Kidney glomerular epithelial cell (primary cell): ENCODE data around the gene HELQ.

Experiments used
- DNase-seq: peaks from one replicate; lab custom pipeline; 2025; lab: John Stamatoyannopoulos, UW

The HELQ gene

GRCh38 chr4:83372931-83373330, 82.7 kb downstream of the HELQ start:
- DNase-seq = no peak

- DNase-seq = no peak
These were observed 83.7 kb downstream of the HELQ start for GRCh38 chr4:83371936-83372335.

- no peak for DNase-seq
These were observed 84.4 kb downstream of the HELQ start for GRCh38 chr4:83371235-83371634.

- DNase-seq = no peak
These were observed 85.0 kb downstream of the HELQ start for GRCh38 chr4:83370640-83370906.

GRCh38 chr4:83369831-83370639, 85.6 kb downstream of the HELQ start:
- DNase-seq = no peak

GRCh38 chr4:83364312-83364711, 91.3 kb downstream of the HELQ start:
- no peak for DNase-seq

- DNase-seq = peak; percentile 18
These were observed 92.9 kb downstream of the HELQ start for GRCh38 chr4:83362492-83363329.

GRCh38 chr4:83361416-83362103, 94.1 kb downstream of the HELQ start:
- no peak for DNase-seq

GRCh38 chr4:83360018-83360417, 95.6 kb downstream of the HELQ start:
- DNase-seq = no peak

- peak; percentile 65 for DNase-seq
These were observed 97.2 kb downstream of the HELQ start for GRCh38 chr4:83358410-83358809.
